Measurements from ENCODE around the gene UGT3A2.

- TF ChIP-seq POLR2A (IDR thresholded peaks at IDR 0.05) (no peak), POLR2AphosphoS5 (IDR thresholded peaks at IDR 0.05) (no peak)
- TF ChIP-seq, protein P1, sequence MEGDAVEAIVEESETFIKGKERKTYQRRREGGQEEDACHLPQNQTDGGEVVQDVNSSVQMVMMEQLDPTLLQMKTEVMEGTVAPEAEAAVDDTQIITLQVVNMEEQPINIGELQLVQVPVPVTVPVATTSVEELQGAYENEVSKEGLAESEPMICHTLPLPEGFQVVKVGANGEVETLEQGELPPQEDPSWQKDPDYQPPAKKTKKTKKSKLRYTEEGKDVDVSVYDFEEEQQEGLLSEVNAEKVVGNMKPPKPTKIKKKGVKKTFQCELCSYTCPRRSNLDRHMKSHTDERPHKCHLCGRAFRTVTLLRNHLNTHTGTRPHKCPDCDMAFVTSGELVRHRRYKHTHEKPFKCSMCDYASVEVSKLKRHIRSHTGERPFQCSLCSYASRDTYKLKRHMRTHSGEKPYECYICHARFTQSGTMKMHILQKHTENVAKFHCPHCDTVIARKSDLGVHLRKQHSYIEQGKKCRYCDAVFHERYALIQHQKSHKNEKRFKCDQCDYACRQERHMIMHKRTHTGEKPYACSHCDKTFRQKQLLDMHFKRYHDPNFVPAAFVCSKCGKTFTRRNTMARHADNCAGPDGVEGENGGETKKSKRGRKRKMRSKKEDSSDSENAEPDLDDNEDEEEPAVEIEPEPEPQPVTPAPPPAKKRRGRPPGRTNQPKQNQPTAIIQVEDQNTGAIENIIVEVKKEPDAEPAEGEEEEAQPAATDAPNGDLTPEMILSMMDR (IDR thresholded peaks at IDR 0.05): no peak
Observed at GRCh38 chr5:36047384-36048160, 19.1 kb downstream of the UGT3A2 start.

Measured in prostate gland (tissue), 2 donors.